IMR-90 (cell line): Measurements from ENCODE around the gene CASK. TPM values are rescaled to one million over a fixed set of nuclear protein-coding genes. Genes with fewer than 3 reads are reported as not detected.

Experiments
- ATAC-seq: fragments of 200-7000 bp; cut with Tn5 transposase; 2 replicates; pipeline ENCODE4 v1.9.1; 2020; ENCODE audit warnings: low read depth, mild to moderate bottlenecking, moderate library complexity
- BruUV-seq: library from RNA; stranded (reverse); fragments of 400-500 nt; replicated peaks from 2 replicates; lab custom pipeline; 2021; lab: Mats Ljungman, UMichigan
- CTCF ChIA-PET: fragments of 300-600 bp; formaldehyde crosslinking; extraction: SDS; loops from one replicate; lab custom pipeline; 2021; ENCODE audit warnings: antibody characterized with exemption; lab: Yijun Ruan, JAX
- POLR2A ChIA-PET: fragments of 300-600 bp; sonication (Branson Sonifier 250); formaldehyde crosslinking; loops from one replicate; lab custom pipeline; 2022; ENCODE audit warnings: antibody characterized with exemption; ENCODE audit not compliant: unreplicated experiment; lab: Charles Lee
- DNase-seq: peaks from one replicate; pipeline ENCODE4 v3.0.0; 2013
- H2AFZ ChIP-seq: replicated peaks from 2 replicates; pipeline ENCODE3; 2013; ENCODE audit warnings: low read length, mild to moderate bottlenecking; ENCODE audit not compliant: poor library complexity
- H2AK5ac ChIP-seq: 2 replicates; pipeline ENCODE4 v1.6.1; 2013; ENCODE audit warnings: low read depth, low read length, inconsistent platforms
- H2AK9ac ChIP-seq: replicated peaks from 2 replicates; pipeline ENCODE3; 2013; ENCODE audit warnings: mild to moderate bottlenecking, low read depth, low read length, moderate library complexity; ENCODE audit not compliant: poor library complexity
- H2BK120ac ChIP-seq: 2 replicates; pipeline ENCODE4 v1.6.1; 2013; ENCODE audit warnings: low read depth, low read length, inconsistent platforms
- H2BK15ac ChIP-seq: 3 replicates; pipeline ENCODE4 v1.6.1; 2013; ENCODE audit warnings: low read depth, low read length, inconsistent platforms
- H2BK20ac ChIP-seq: 2 replicates; pipeline ENCODE4 v1.6.1; 2013; ENCODE audit warnings: low read depth, mild to moderate bottlenecking, inconsistent platforms, low read length, moderate library complexity
- H2BK5ac ChIP-seq: 2 replicates; pipeline ENCODE4 v1.6.1; 2013; ENCODE audit warnings: mild to moderate bottlenecking, low read depth, low read length, inconsistent platforms; ENCODE audit not compliant: poor library complexity, severe bottlenecking
- H3K14ac ChIP-seq: replicated peaks from 2 replicates; pipeline ENCODE4 v1.6.1; 2013; ENCODE audit warnings: low read depth, low read length, inconsistent platforms
- H3K18ac ChIP-seq: 2 replicates; pipeline ENCODE4 v1.6.1; 2013; ENCODE audit warnings: low read depth, low read length, control low read depth
- H3K23ac ChIP-seq: 2 replicates; pipeline ENCODE4 v1.6.1; 2013; ENCODE audit warnings: low read depth, low read length, inconsistent platforms
- H3K27ac ChIP-seq: 2 replicates; pipeline ENCODE4 v1.5.1; 2013; ENCODE audit warnings: mild to moderate bottlenecking, control low read depth, low read length; ENCODE audit not compliant: insufficient read depth
- H3K27me3 ChIP-seq: 2 replicates; pipeline ENCODE4 v1.6.1; 2013; ENCODE audit warnings: low read length; ENCODE audit not compliant: control insufficient read depth, insufficient read depth
- H3K36me3 ChIP-seq: 2 replicates; pipeline ENCODE4 v1.6.1; 2013; ENCODE audit warnings: low read length, mixed read lengths; ENCODE audit not compliant: control insufficient read depth, insufficient read depth
- H3K4ac ChIP-seq: 2 replicates; pipeline ENCODE4 v1.6.1; 2013; ENCODE audit warnings: low read depth, low read length, inconsistent platforms
- H3K4me1 ChIP-seq: 2 replicates; pipeline ENCODE4 v1.6.1; 2013; ENCODE audit warnings: low read length, mixed read lengths; ENCODE audit not compliant: control insufficient read depth, insufficient read depth
- H3K4me2 ChIP-seq: 2 replicates; pipeline ENCODE4 v1.6.1; 2013; ENCODE audit warnings: low read depth, mild to moderate bottlenecking, control low read depth, low read length, moderate library complexity
- H3K4me3 ChIP-seq: 2 replicates; pipeline ENCODE4 v1.5.1; 2013; ENCODE audit warnings: low read depth, mild to moderate bottlenecking, control low read depth, low read length, moderate library complexity; ENCODE audit not compliant: insufficient read depth
- H3K56ac ChIP-seq: 2 replicates; pipeline ENCODE4 v1.6.1; 2013; ENCODE audit warnings: low read length, inconsistent platforms; ENCODE audit not compliant: insufficient read depth; ENCODE audit errors: extremely low read depth
- H3K79me1 ChIP-seq, 2 experiments: 2 replicates each; pipeline ENCODE4 v1.6.1; 2013; ENCODE audit warnings: low read length in 2 of 2, inconsistent platforms in 1 of 2, low read depth in 1 of 2
- H3K9ac ChIP-seq: 2 replicates; pipeline ENCODE4 v1.6.1; 2013; ENCODE audit warnings: low read depth, low read length, control low read depth
- H3K9me1 ChIP-seq: 2 replicates; pipeline ENCODE4 v1.6.1; 2013; ENCODE audit warnings: low read length, inconsistent platforms; ENCODE audit not compliant: insufficient read depth
- H3K9me3 ChIP-seq: 2 replicates; pipeline ENCODE4 v1.6.1; 2013; ENCODE audit warnings: low read length; ENCODE audit not compliant: control insufficient read depth, insufficient read depth
- H4K20me1 ChIP-seq: 2 replicates; pipeline ENCODE4 v1.6.1; 2013; ENCODE audit warnings: low read length, inconsistent platforms; ENCODE audit not compliant: insufficient read depth
- H4K5ac ChIP-seq: 2 replicates; pipeline ENCODE4 v1.6.1; 2013; ENCODE audit warnings: mild to moderate bottlenecking, low read depth, low read length, control low read depth
- H4K8ac ChIP-seq, 2 experiments: 2 replicates each; pipeline ENCODE4 v1.6.1; 2013; ENCODE audit warnings: low read depth in 2 of 2, low read length in 2 of 2, control low read depth in 1 of 2, inconsistent platforms in 1 of 2
- H4K91ac ChIP-seq: 2 replicates; pipeline ENCODE4 v1.6.1; 2013; ENCODE audit warnings: low read depth, low read length, inconsistent platforms; ENCODE audit not compliant: insufficient read depth
- BHLHE40 ChIP-seq: fragments of 150-350 bp; IDR thresholded peaks from 2 replicates; pipeline ENCODE4 v1.6.1; 2016; ENCODE audit warnings: mild to moderate bottlenecking, low read depth, low read length
- CEBPB ChIP-seq: IDR thresholded peaks from 2 replicates; pipeline ENCODE4 v1.6.1; 2012; ENCODE audit warnings: low read depth, low read length, improper control_type of control experiment
- CHD1 ChIP-seq: IDR thresholded peaks from 2 replicates; pipeline ENCODE4 v1.6.1; 2012; ENCODE audit warnings: low read depth, low read length, improper control_type of control experiment
- FOS ChIP-seq: fragments of 150-350 bp; IDR thresholded peaks from 2 replicates; pipeline ENCODE4 v1.6.1; 2016; ENCODE audit warnings: low read depth, low read length
- MAFK ChIP-seq: IDR thresholded peaks from 2 replicates; pipeline ENCODE4 v1.6.1; 2012; ENCODE audit warnings: low read depth, low read length, improper control_type of control experiment
- MAZ ChIP-seq: IDR thresholded peaks from 2 replicates; pipeline ENCODE4 v1.6.1; 2012; ENCODE audit warnings: low read depth, mild to moderate bottlenecking, low read length, improper control_type of control experiment, moderate library complexity, borderline replicate concordance
- MXI1 ChIP-seq: IDR thresholded peaks from 2 replicates; pipeline ENCODE4 v1.6.1; 2012; ENCODE audit warnings: low read depth, mild to moderate bottlenecking, low read length, moderate library complexity, borderline replicate concordance
- NFE2L2 ChIP-seq: fragments of 150-350 bp; IDR thresholded peaks from 2 replicates; pipeline ENCODE4 v1.6.1; 2016; ENCODE audit warnings: low read depth, mild to moderate bottlenecking, low read length
- POLR2A ChIP-seq: IDR thresholded peaks from 2 replicates; pipeline ENCODE4 v1.6.1; 2012; ENCODE audit warnings: mild to moderate bottlenecking, low read depth, low read length
- RAD21 ChIP-seq: IDR thresholded peaks from 2 replicates; pipeline ENCODE4 v1.6.1; 2012; ENCODE audit warnings: low read length, improper control_type of control experiment
- RFX5 ChIP-seq: IDR thresholded peaks from 2 replicates; pipeline ENCODE4 v1.8.0; 2012; ENCODE audit warnings: low read depth, mild to moderate bottlenecking, low read length, moderate library complexity
- SMC3 ChIP-seq: fragments of 150-350 bp; IDR thresholded peaks from 2 replicates; pipeline ENCODE4 v1.6.1; 2016; ENCODE audit warnings: low read depth, mild to moderate bottlenecking, antibody characterized with exemption, low read length, moderate library complexity
- WGBS, 2 experiments: methylation state at CpG; one replicate each; pipeline versions ENCODE4 v1.1.5 to v1.1.7; 2013; ENCODE audit warnings: missing lambda C conversion rate in 2 of 2; ENCODE audit not compliant: insufficient read length in 1 of 2; ENCODE audit errors: extremely low coverage in 2 of 2; 5-methylcytosine and 5-hydroxymethylcytosine counted together
- dilution Hi-C: fragments of 300-500 bp; cut with HindIII; formaldehyde crosslinking; loops from one replicate; pipeline ENCODE4 v1.14.3; 2018; ENCODE audit warnings: low sequenced_read_pairs; ENCODE audit not compliant: unreplicated experiment
- in situ Hi-C: fragments of 300-500 bp; cut with MboI; formaldehyde crosslinking; loops from 3 replicates; pipeline ENCODE4 v1.14.3; 2019; ENCODE audit warnings: low sequenced_read_pairs, inconsistent platforms, mixed read lengths
- intact Hi-C: fragments of 100-400 bp; cut with micrococcal nuclease; formaldehyde crosslinking; loops from 2 replicates; pipeline ENCODE4 v1.10.0; 2022
- polyA plus RNA-seq, 3 experiments: library from polyadenylated mRNA; depleted of rRNA; stranded (reverse); fragments of >200 nt; gene quantifications; 2 replicates each; pipeline ENCODE4 v1.2.3, GENCODE V29; 2012; ENCODE audit warnings: low replicate concordance in 1 of 3
- total RNA-seq: library from RNA; depleted of rRNA; stranded (reverse); fragments of >200 nt; gene quantifications from 2 replicates; pipeline ENCODE4 v1.2.3, GENCODE V29; 2012
- TF ChIP-seq, protein P1 (sequence below): fragments of 150-350 bp; IDR thresholded peaks from 2 replicates; pipeline ENCODE4 v1.6.1; 2017; ENCODE audit warnings: mild to moderate bottlenecking, antibody characterized with exemption, low read length, low read depth
- TF ChIP-seq, protein P2 (sequence below): fragments of 150-350 bp; IDR thresholded peaks from 2 replicates; pipeline ENCODE4 v1.6.1; 2016; ENCODE audit warnings: low read depth, mild to moderate bottlenecking, low read length, moderate library complexity, borderline replicate concordance
- TF ChIP-seq, protein P3 (sequence below): conservative IDR thresholded peaks from 2 replicates; pipeline ENCODE4 v1.5.1; 2012; ENCODE audit warnings: mild to moderate bottlenecking, low read depth, low read length, improper control_type of control experiment

CASK gene
- total and polyA plus RNA-seq, 2 of the 4 experiments (the other 2 are of a cell fraction) = 9.4 to 17.7 TPM

DNA sequence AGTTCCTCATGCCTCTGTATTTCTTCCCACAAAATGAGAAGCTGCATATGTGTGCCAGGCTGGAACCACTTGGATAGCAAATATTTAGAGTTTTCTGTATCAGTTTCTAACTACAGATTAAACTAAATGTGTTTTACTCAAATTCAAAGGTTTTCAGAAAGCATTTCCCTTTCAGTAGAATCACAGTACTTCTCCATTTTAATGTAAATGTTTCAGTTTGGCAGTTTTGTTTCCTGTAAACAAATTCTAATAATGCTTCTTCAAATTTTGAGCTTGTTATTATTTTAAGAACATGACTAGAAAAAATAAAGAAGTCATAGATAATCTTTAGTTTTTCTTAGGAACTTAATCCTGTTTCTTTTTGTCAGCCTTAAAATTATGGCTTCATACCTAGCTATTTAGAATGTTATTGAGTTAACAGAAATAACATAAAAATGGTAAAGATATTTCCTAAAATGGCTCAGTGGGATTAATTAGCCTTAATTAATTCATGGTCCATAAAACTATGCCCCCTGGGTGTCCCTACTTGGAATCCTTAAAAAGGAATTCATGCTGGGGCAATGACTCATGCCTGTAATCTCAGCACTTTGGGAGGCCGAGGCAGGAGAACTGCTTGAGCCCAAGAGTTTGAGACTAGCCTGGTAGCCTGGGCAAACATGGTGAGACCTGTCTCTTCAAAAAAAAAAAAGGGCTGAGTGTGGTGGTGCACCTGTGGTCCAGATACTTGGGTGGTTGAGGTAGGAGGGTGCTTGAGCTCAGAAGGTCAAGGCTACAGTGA lies 318.4 kb downstream of the CASK start:
- WGBS, 2 experiments = no CpG with 5 or more reads among the region's 1 CpG
- no peaks in the 10 kb centered on the region for H3K27me3 ChIP-seq
- no peak overlapping the region for H2BK120ac ChIP-seq
- no peak overlapping the region for H3K4me3 ChIP-seq
- no peak overlapping the region for H3K56ac ChIP-seq
- H3K27ac ChIP-seq = no peak overlapping the region
- H3K18ac ChIP-seq = no peak overlapping the region
- no peak overlapping the region for H4K91ac ChIP-seq
- CTCF ChIA-PET = no interaction called here
- H3K4ac ChIP-seq = no peak overlapping the region
- no peaks in the 10 kb centered on the region for H4K20me1 ChIP-seq
- H3K36me3 ChIP-seq = no peaks in the 10 kb centered on the region
- no peak overlapping the region for H3K4me2 ChIP-seq
- no TSS peak for BruUV-seq
- no peak overlapping the region for H2AK5ac ChIP-seq
- H3K9me1 ChIP-seq = peaks cover 3% of the 10 kb centered on the region; the same call in 1 of the 2 replicates
- no peak overlapping the region for H2BK5ac ChIP-seq
- dilution Hi-C loops = no loop called here
- intact Hi-C loops = no loop called here
- H2BK15ac ChIP-seq = no peak overlapping the region
- peaks cover 3% of the 10 kb centered on the region; the same call in 1 of the 2 replicates for H3K4me1 ChIP-seq
- no peak overlapping the region for H2BK20ac ChIP-seq
- no peak overlapping the region for H2AFZ ChIP-seq
- DNase-seq = no peak
- H3K79me1 ChIP-seq = no peaks in the 10 kb centered on the region
- no peak overlapping the region for H4K8ac ChIP-seq
- POLR2A ChIA-PET = interaction anchor here (0.6 to 0.7 kb wide), 2 partner anchors 15 to 267 kb away, joined by 4 to 10 read pairs; no protein-coding TSS in a partner anchor
- H3K14ac ChIP-seq = no peak overlapping the region
- H3K9me3 ChIP-seq = no peaks in the 10 kb centered on the region
- in situ Hi-C loops = no loop called here
- H3K23ac ChIP-seq = no peak overlapping the region
- no peak for ATAC-seq
- H3K9ac ChIP-seq = no peak overlapping the region
- no peak overlapping the region for H4K5ac ChIP-seq
- no peak overlapping the region for H2AK9ac ChIP-seq
- TF ChIP-seq POLR2A (no peak), MXI1 (no peak), NFE2L2 (no peak), MAZ (no peak), MAFK (no peak), CHD1 (no peak), RAD21 (no peak), FOS (no peak), RFX5 (no peak), BHLHE40 (no peak), CEBPB (no peak), SMC3 (no peak)
- TF ChIP-seq, protein P1, sequence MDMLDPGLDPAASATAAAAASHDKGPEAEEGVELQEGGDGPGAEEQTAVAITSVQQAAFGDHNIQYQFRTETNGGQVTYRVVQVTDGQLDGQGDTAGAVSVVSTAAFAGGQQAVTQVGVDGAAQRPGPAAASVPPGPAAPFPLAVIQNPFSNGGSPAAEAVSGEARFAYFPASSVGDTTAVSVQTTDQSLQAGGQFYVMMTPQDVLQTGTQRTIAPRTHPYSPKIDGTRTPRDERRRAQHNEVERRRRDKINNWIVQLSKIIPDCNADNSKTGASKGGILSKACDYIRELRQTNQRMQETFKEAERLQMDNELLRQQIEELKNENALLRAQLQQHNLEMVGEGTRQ = no peak
- TF ChIP-seq, protein P2, sequence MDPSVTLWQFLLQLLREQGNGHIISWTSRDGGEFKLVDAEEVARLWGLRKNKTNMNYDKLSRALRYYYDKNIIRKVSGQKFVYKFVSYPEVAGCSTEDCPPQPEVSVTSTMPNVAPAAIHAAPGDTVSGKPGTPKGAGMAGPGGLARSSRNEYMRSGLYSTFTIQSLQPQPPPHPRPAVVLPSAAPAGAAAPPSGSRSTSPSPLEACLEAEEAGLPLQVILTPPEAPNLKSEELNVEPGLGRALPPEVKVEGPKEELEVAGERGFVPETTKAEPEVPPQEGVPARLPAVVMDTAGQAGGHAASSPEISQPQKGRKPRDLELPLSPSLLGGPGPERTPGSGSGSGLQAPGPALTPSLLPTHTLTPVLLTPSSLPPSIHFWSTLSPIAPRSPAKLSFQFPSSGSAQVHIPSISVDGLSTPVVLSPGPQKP = no peak
- TF ChIP-seq, protein P3, sequence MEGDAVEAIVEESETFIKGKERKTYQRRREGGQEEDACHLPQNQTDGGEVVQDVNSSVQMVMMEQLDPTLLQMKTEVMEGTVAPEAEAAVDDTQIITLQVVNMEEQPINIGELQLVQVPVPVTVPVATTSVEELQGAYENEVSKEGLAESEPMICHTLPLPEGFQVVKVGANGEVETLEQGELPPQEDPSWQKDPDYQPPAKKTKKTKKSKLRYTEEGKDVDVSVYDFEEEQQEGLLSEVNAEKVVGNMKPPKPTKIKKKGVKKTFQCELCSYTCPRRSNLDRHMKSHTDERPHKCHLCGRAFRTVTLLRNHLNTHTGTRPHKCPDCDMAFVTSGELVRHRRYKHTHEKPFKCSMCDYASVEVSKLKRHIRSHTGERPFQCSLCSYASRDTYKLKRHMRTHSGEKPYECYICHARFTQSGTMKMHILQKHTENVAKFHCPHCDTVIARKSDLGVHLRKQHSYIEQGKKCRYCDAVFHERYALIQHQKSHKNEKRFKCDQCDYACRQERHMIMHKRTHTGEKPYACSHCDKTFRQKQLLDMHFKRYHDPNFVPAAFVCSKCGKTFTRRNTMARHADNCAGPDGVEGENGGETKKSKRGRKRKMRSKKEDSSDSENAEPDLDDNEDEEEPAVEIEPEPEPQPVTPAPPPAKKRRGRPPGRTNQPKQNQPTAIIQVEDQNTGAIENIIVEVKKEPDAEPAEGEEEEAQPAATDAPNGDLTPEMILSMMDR = no peak
